ENCODE results near the gene FBXO5.
"Not testable (repeated sequence)": the region's sequence is repeated elsewhere in the genome, so short reads cannot be mapped to it uniquely, and the experiment has no call there.

Gene FBXO5

GRCh38 chr6:152982904-152983636, at the start of gene FBXO5:
Gene FBXO5 (minus strand): TSS chr6:152983041. CDS start chr6:152982959, 82 bp downstream.
- peak; percentile 89 for DNase-seq

DNA sequence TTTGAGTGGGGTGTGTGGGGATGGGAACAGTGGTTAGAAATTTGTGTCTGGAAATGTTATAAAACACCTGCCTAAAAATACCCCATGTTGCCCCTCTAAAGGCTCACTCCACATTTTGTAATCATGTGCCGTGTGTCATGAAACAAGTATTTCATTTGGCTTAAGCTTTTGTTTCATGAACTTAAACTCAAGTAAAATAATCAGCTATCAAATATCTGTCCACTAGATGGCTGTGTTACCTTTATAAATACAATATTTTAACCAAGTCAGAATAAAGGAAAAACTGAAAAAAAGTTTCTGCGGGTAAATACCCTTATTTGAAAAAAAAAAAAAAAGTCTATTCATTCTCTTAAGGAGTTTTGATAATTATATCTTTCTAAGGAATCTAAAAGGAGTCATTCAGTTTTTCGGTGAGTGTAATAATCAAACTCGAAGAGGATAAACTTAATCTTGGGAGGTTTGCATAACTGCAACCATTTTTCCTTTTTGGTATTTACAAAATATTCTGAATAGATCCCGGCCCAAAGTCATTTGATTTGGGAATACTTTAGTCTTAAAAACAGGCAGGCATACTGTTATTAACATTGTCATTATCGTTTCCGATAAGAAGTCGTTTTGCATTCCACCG, 49.5 kb upstream of the FBXO5 start:
- peak; percentile 7 for DNase-seq

- no peak for DNase-seq
These were observed 48.6 kb upstream of the FBXO5 start for GRCh38 chr6:153031335-153031955.

GRCh38 chr6:153028963-153029362, 46.1 kb upstream of the FBXO5 start:
- no peak for DNase-seq

DNA sequence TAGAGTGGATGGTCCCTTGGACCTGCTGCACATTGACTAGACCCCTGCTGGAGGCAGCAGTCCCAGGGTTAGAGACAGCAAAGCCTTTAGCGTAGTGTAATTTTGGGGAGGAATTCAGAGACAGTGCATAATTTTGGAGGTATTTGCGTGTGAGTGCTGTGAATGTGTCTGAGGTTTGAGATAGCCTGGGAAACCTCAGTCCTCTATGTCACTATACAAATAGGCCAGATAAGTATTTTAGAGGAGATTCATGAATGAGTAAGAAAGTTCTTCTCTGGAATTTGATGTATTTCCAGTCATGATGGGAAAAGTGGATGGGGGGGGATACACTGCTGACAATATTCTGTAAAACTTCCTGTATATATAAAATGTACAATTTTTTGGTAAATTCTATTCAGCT, 45.4 kb upstream of the FBXO5 start:
- no peak for DNase-seq

GRCh38 chr6:153027480-153027879, 44.6 kb upstream of the FBXO5 start:
- DNase-seq, result no peak

DNA sequence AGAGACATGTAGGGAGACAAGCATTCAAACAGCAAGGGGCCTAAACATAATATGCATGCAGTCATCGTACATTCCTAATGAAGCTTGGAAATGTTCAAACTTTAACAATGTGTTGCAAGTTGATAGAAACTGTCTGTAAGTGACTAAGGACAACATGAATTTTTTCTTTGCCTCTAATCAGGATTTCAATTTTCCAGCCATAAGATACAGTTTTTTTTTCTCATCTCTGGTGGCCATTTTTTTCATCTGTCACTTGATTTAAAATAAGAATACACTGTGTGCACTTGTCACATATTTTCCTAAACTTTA, 41.8 kb upstream of the FBXO5 start:
- DNase-seq, result no peak

DNA sequence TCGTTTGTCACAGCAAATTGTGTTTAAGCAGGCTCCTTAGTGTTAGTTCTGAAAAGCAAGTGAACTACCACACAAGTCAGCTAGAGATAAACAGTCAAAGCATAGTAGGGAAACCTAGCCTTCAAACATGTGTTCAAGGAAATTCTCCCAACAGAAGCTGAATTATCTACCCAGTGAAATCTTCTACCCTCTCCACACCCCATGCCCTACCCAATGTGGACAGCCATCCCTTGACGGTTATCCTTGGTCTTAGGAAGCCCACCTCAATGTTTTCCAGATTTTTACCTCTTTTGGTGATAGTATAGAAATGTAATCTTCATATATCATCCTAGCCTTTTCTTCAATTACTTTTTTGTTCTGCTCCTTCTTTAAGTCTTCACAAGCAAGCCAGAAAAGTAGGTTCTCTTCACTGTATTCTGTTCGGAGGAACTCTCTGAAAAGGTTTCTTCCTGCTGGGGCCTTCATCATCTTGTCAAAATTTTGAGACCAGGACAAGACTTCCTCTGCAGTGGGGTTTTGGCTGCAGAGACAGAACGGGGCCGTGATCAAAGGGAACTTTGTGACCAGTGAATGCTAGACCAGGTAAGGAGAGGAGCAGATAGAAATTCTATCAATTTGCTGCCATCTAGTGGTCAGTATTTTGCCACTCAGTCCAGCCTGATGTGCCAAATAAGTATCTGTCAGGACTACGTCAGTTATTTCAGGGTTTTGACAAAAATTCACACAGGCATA, 41.3 kb upstream of the FBXO5 start:
- peak; percentile 25 for DNase-seq

GRCh38 chr6:153018355-153018754, 35.5 kb upstream of the FBXO5 start:
- no peak for DNase-seq

- no peak for DNase-seq
These were observed 34.0 kb upstream of the FBXO5 start for GRCh38 chr6:153016846-153017245.

- DNase-seq, result no peak
These were observed 32.3 kb upstream of the FBXO5 start for GRCh38 chr6:153015094-153015640.

- no peak for DNase-seq
These were observed 30.6 kb upstream of the FBXO5 start for GRCh38 chr6:153013438-153013837.

GRCh38 chr6:153012856-153013255, 30.0 kb upstream of the FBXO5 start:
- no peak for DNase-seq

GRCh38 chr6:153003366-153003690, 20.5 kb upstream of the FBXO5 start:
- DNase-seq, result peak; percentile 69

- peak; percentile 91 for DNase-seq
These were observed 19.9 kb upstream of the FBXO5 start, which contains the start of gene MTRF1L for GRCh38 chr6:153002613-153003365. Gene MTRF1L (minus strand): TSS chr6:153002709. CDS start chr6:153002685, 24 bp downstream.

GRCh38 chr6:153001767-153002612, 19.1 kb upstream of the FBXO5 start:
- DNase-seq, result no peak

DNA sequence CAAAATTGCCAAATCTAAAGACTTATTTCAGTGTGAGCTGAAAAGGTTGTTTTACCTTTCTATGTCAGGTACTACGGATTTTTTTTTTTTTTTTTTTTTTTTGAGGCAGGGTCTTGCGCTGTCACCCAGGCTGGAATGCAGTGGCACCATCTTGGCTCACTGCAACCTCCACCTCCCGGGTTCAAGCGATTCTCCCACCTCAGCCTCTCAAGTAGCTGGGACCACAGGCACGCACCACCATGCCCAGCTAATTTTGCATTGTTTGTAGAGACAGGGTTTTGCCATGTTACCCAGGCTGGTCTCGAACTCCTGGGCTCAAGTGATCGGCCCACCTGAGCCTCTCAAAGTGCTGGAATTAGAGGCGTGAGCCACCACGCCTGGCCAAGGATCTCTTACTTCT, 17.9 kb upstream of the FBXO5 start:
- not testable (repeated sequence) for DNase-seq

DNA sequence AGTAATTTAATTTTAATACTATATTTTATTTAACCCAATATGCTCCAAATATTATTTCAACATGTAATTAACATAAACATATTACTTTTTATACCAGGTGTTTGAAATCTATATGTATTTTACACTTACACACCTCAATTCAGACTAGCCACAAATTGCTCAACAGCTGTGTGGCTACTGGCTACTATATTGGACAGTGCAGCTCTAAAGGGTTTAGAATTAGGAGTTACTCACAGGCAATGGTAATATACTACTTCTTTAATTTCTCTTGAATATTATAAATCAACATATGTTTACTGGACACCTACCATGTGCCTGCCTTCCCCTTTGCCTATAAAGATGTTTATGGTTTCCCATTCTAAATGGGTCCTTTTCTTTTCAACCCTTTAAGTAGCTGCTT, 17.4 kb upstream of the FBXO5 start:
- DNase-seq, result no peak

GRCh38 chr6:152999538-152999937, 16.7 kb upstream of the FBXO5 start:
- not testable (repeated sequence) for DNase-seq

DNA sequence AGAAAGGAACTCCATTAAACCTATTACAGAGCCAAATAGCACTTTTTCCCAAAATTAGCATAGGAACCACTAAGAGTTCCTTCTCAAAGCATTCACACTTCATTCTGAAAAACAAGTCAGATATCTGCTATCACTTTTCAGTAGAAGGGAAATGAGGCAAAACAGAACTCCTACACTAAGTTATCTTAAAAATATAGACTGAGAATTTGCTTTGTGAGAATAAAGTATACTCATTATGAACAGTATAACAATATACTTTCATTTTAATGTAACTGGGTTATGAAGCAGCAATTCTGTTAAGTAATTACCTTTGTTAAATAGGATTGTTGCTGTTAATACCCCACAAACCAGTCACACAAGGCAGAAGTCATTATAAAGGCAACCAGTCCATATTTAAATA, 11.0 kb upstream of the FBXO5 start:
- no peak for DNase-seq

DNA sequence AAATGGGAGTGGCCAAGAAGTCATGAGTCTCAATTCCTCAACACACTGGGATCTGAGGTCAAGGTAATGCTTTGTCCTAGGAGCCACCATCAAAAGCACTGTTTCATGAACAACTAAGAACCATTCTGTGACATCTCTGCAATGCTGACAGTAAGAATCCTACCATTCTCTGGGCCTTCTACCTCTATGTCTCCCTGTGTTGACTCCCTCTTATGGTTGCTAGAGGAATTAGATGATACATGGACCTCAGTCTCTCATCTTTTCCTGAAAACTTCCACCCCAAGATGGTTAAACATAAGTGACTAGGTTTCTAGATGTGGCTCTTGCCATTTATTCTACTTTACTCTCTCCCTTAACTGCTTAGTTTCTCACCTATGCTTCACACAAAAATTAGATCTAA, 10.6 kb upstream of the FBXO5 start:
- no peak for DNase-seq

- no peak for DNase-seq
These were observed 4.1 kb upstream of the FBXO5 start for GRCh38 chr6:152986978-152987377.

Measured in DMS79 treated with DMSO at 0.1 percent for 48 hours (cell line).